HG03571 (cell line): Measurements from ENCODE around the gene TIAM1.

Experiments used
- ATAC-seq: cut with Tn5 transposase; IDR thresholded peaks from one replicate; pipeline ENCODE4 v1.9.1; 2021; ENCODE audit not compliant: unreplicated experiment

Gene TIAM1

GRCh38 chr21:31099122-31099521 lies 244.9 kb downstream of the TIAM1 start:
- no peak for ATAC-seq

GRCh38 chr21:31098576-31099005 lies 245.5 kb downstream of the TIAM1 start:
- ATAC-seq = no peak

- no peak for ATAC-seq
Observed at GRCh38 chr21:31092832-31093625, 251.0 kb downstream of the TIAM1 start.

GRCh38 chr21:31090376-31090775 lies 253.7 kb downstream of the TIAM1 start:
- no peak for ATAC-seq

GRCh38 chr21:31088474-31088751 lies 255.6 kb downstream of the TIAM1 start:
- no peak for ATAC-seq

GRCh38 chr21:31087639-31088473 lies 256.2 kb downstream of the TIAM1 start:
- no peak for ATAC-seq

GRCh38 chr21:31084689-31085088 lies 259.4 kb downstream of the TIAM1 start:
- no peak for ATAC-seq

GRCh38 chr21:31078796-31079195 lies 265.3 kb downstream of the TIAM1 start:
- ATAC-seq = no peak

- ATAC-seq = no peak
Observed at GRCh38 chr21:31078216-31078615, 265.8 kb downstream of the TIAM1 start.

- no peak for ATAC-seq
Observed at GRCh38 chr21:31075848-31076247, 268.2 kb downstream of the TIAM1 start.

GRCh38 chr21:31072533-31072932 lies 271.5 kb downstream of the TIAM1 start:
- no peak for ATAC-seq
